ENCODE data around the gene BOC.

BOC gene

DNA sequence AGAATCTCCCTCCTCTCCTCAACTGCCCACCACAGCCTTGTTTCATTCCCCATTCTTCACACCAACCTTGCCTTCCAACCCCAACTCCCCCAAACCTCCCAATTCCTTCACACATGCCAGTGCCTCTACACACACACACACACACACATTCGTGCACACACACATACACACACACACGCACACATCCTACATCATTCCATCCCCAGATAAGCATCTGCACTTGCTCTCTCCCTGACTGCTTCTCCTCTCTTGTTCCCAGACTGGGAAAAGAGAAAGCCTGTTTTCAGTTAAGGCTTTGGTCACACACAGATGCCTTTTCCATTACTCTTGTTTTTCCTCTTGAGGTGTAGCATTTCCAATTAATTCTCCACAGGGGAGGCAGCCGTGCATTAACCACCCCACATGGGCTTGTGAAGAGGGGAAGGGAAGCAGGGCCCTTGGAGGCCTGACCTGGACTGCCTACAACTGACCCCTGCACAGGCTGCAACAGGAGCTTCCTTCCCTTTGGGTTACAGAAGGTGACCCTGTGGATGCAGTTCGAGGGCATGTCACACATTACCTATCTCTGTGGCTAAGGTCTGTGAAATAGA, 32.0 kb upstream of the BOC start:
- no peak for TF ChIP-seq GATA3 (IDR thresholded peaks at IDR 0.05; ENCODE audit: low read depth, low read length)
- no peak for TF ChIP-seq GATA2 (IDR thresholded peaks at IDR 0.05; ENCODE audit: low read depth, low read length)

DNA sequence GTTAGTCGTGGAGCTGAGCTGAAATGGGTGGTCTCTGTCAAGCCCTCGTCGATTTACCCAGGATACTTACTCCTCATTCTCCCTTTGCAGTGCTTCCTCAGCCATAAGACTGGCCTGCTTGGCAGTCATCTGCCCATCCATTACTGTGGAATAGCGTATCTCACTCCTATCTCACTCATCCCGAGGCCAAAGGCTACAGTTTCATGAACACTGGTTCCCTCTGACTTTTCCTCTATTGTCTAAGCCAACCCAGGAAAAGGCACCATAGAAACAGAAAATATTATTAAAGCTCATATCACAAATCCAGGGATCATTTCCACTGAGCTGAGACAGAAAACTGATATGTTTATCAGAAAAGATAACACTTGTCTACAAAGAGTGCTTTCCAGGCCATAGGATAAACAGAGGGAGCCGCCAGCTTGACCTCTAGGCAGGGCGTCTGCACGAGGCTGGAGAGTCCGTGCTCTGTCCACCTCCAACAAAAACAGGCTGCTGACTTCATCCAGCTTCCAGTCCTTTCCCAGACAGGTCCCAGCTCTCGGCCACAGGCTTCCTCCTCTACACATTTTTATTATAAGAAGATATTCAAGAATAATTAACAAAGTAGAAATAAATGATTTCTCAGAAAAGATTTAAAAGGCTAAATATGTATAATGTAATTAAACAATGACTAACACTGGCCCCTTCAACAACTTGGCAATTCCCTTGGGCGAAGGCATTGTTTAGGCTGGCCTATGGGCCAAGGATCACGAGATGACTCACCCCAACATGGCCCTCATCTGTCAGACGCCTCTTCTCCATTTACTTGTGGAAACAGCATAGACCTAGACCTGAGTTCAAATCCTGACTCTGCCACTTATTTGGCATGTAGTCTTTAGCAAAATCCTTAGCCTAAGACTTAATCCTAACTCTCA, 27.4 kb upstream of the BOC start:
- TF ChIP-seq GATA3 (IDR thresholded peaks at IDR 0.05; ENCODE audit: low read depth, low read length) (no peak), GATA2 (IDR thresholded peaks at IDR 0.05; ENCODE audit: low read depth, low read length) (no peak; the same call in none of the 2 replicates)

DNA sequence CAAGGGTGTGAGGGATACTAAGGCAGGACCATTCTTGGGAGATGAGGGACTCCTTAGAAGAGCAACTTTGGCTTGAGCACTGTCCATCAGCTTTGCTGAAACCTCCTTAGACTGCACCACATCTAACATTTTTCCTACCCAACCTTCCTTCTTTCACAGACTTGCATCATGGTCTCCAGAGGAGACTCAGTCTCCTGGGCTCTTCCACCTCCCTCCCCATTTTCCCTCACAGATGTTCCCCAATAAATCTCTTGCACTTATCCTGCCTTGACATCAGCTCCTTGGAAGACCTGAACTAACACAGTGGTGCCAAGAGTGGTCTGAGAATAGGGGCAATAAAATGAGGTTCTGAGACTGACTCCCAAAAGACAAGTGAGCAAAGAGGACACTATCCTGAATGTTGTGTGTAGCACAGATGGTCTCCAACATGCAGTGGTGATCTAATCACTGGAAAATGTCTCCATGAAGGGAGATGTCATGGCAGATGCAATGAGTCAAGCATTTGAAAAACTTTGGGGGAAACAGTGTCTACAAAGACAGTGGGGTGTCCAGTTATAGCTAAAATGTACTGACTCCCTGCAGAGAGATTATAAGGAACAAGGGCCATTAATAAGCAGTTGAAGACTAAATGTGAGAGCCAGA, 26.0 kb upstream of the BOC start:
- TF ChIP-seq GATA2 (IDR thresholded peaks at IDR 0.05; ENCODE audit: low read depth, low read length): no peak
- no peak for TF ChIP-seq GATA3 (IDR thresholded peaks at IDR 0.05; ENCODE audit: low read depth, low read length)

DNA sequence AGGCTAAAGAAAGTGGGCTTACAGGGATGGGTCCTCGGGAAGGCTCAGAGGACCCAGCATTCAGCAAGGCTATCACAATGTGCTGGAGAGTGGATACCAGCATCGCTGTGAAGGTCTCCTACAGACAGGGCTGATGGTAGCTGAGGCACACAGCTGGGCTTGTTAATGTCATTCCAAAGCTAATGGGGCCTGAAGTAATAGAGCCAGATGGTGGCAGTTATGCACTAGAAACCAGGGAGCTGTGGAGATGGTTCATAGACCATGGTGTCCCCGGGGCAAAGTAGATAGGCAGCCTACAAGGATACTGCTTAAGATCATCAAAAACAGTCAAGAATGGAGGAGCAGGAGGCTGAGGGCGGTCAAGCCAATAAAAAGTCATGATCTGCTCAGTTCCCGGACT, 24.8 kb upstream of the BOC start:
- TF ChIP-seq GATA3 (IDR thresholded peaks at IDR 0.05; ENCODE audit: low read depth, low read length): no peak
- no peak for TF ChIP-seq GATA2 (IDR thresholded peaks at IDR 0.05; ENCODE audit: low read depth, low read length)

DNA sequence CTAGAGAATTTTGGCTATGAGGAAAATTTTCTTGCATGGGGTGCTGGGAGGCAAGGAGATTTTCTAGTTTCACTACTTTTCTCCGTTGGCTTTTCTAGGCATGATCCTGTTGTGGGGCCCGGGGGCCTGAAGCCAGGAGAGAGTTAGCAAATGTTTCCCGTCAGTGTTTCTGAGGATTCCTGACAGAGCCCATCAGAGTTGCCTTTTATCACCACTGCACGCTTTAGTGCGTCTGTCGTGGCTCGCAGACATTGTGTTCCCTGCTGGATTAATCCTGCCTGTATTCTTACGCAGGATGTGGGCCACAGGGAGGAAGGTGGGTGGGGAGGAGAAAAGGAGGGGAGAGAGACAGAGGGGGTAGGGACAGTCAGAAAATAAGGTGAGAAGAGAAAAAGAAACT, 18.1 kb upstream of the BOC start:
- TF ChIP-seq GATA3 (IDR thresholded peaks at IDR 0.05; ENCODE audit: low read depth, low read length): no peak
- TF ChIP-seq GATA2 (IDR thresholded peaks at IDR 0.05; ENCODE audit: low read depth, low read length): no peak

DNA sequence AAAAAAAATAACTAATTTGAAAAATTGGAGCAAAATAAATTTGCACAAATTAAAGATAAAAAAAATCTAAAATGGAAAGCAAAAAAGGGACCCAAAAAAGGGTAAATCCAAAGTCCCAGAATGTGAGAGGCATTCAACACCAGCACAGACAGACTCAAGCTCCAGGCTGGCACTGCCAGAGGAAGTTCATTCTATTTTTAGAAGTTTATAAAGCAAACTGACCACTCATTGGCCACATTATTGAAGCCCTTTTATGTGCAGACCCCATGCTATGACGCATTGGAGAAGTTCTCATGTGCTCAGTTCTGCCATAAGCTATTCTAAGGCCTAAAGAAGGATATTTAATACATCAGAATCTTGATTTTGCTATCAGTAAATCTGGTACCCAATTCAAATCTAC, 17.6 kb upstream of the BOC start:
- TF ChIP-seq GATA2 (IDR thresholded peaks at IDR 0.05; ENCODE audit: low read depth, low read length): no peak
- TF ChIP-seq GATA3 (IDR thresholded peaks at IDR 0.05; ENCODE audit: low read depth, low read length): no peak

DNA sequence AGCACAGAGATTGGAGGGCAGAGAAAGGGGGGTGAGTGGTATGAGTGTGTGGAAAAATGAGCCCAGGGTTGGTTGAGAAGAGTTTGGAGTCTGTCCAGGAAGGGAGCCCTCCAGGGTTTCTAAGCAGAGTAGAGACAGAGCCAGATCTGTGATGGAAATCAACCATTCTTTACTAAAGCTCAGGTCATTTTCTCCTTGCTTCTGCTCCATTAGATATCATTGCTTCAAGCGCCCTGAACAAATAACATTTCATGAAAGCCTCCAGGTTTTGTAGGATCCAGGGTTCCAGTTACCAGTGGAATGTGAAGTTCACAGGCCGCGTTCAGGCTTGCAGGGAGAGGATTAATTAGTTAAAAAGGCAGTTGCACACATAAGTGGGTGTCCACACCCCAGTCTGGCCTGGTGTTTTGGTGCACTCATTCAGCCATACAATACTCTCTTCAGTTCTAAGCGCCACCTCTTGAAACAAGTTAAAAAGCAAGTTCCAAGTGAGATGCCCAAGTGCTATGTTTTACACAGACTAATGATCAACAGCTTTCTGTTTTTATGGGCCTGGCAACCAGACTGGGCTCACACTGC, 16.4 kb upstream of the BOC start:
- TF ChIP-seq GATA3 (IDR thresholded peaks at IDR 0.05; ENCODE audit: low read depth, low read length) (no peak), GATA2 (IDR thresholded peaks at IDR 0.05; ENCODE audit: low read depth, low read length) (peak; percentile 66)

DNA sequence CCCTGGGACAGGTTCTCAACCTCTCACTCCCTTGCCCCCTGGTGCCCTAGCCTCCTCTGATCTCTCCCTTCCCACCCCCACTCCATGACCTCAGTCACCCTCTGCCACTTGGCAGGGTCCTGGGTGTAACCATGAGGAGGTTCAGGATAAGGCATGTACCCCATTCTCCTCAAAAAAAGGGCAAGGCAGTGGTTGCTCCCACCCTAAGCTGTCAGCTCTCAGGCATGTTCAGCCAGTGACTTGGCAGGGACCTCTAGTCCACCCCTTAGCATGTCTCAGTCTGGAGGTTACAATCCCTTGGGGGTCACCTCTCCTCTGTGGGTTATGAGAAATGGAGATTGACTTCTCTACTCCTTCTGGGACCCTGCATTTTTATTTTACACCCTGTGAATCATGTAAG, 11.0 kb upstream of the BOC start:
- TF ChIP-seq GATA3 (IDR thresholded peaks at IDR 0.05; ENCODE audit: low read depth, low read length) (no peak), GATA2 (IDR thresholded peaks at IDR 0.05; ENCODE audit: low read depth, low read length) (no peak)

DNA sequence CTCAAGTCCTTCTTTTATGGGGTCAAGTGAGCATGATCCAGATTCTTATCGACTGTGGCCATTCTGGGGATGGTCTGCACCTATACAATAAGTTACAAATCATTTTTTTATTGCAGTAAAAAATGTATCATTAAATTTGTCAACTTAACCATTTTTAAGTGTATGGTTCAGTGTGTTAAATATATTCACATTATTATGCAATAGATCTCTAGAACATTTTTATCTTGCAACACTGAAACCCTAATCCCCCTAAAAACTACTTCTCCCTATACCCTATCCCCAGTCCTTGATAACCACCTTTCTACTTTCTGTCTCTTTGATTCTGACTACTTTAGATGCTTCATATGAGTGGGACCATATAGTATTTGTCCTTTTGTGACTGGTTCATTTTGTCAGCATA, 10.4 kb upstream of the BOC start:
- no peak for TF ChIP-seq GATA3 (IDR thresholded peaks at IDR 0.05; ENCODE audit: low read depth, low read length)
- no peak for TF ChIP-seq GATA2 (IDR thresholded peaks at IDR 0.05; ENCODE audit: low read depth, low read length)

DNA sequence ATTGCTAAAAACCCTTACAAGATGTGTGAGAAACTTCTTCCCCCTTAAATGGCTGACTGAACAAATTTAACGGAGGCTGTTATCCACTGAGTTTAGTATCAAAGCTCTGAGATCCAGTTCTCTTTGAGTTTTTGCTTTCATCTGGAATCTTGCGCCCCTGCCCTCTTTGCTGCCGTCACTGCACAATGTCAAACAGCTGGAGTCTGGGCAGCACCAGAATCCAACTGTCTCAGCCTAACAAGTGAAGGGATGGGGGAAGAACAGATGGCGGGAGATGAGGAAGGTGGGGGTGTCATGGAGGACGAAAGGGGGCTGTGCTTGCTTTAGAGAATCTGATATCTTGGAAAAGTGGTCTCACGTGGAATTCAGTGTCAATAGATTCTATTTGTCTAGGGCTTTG, 7.0 kb upstream of the BOC start:
- TF ChIP-seq GATA3 (IDR thresholded peaks at IDR 0.05; ENCODE audit: low read depth, low read length) (no peak), GATA2 (IDR thresholded peaks at IDR 0.05; ENCODE audit: low read depth, low read length) (no peak)

DNA sequence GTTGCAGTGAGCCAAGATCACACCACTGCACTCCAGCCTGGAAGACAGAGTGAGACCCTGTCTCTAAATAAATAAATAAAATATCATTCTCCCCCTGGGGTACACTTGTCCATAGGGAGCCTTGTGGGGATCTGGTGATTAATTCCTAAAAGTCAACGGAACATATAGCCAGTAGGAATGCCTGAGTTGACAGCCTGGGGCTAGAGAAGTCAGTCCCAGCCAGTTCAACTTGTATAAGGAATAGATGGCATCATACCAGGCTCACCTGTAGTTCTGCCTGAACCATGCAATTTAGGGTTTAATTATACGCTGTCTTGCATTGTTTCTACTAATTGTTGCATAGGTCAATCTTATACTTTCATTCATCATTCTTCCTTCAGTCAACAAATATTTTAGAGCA, 5.9 kb upstream of the BOC start:
- TF ChIP-seq GATA3 (IDR thresholded peaks at IDR 0.05; ENCODE audit: low read depth, low read length) (no peak), GATA2 (IDR thresholded peaks at IDR 0.05; ENCODE audit: low read depth, low read length) (no peak)

DNA sequence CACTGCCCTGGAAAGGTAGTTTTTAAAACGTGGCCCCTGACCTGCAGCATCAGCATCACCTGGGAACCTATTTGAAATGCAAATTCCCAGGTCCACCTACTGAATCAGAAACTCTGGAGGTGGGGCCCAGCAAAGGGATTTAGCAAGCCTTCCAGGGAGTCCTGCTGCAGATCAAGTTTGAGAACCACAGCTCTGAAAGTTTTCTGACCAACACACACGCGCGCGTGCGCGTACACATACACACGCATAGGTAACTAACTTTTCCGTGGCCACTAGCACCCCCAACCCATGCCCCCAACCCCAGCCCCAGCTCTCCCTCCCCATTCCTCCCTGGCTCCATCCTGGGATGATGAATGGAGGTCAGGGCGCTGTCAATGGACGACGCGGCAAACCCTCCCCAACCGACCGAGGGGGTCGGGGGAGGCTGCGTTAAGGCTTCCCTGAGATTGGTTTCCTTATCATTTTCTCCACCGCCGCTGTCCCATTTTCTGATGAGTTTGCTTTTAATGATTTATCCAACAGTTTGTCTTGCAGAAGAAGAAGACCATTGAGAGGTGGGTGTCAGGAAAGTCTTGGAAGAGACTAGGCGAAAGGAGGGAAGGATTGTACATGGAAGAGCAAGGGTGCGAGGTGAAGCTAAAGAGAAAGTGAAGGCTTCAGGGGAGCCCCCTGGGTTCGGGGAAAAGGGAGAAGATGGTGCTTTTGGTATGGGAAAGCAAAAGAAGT, 590 bp upstream of the BOC start:
- TF ChIP-seq GATA3 (IDR thresholded peaks at IDR 0.05; ENCODE audit: low read depth, low read length): no peak
- no peak for TF ChIP-seq GATA2 (IDR thresholded peaks at IDR 0.05; ENCODE audit: low read depth, low read length)

DNA sequence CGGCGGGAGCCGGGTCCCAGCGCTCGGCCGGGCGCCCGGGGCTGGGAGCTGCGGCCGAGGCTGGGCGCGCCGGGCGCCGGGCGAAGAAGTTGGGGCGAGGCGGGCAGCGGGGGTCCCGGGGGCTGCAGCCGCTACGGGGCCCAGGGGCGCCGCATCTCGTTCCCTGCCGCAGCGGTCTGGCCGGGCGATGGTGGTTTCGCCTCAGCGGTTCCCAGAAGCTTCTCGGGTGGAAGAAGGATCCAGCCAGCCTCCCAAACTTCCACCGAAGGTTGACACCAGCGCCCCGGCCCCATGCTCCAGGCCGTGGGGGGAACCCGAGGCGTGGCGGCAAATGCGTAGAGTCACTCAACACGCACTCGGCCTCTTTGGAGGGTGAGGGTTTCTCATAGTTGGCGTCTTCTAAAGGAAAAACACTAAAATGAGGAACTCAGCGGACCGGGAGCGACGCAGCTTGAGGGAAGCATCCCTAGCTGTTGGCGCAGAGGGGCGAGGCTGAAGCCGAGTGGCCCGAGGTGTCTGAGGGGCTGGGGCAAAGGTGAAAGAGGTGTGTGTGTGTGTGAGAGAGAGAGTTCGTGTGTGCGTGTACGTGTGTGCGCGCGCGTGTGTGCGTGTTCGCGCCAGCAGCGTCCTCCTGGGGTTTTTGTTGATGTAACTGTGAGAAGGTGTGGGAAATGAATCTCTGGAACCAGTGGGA, 940 bp downstream of the BOC start:
- no peak for TF ChIP-seq GATA2 (IDR thresholded peaks at IDR 0.05; ENCODE audit: low read depth, low read length)
- no peak for TF ChIP-seq GATA3 (IDR thresholded peaks at IDR 0.05; ENCODE audit: low read depth, low read length)
